ENCODE results near the gene CENATAC. TPM values are rescaled to one million over a fixed set of nuclear protein-coding genes. Genes with fewer than 3 reads are reported as not detected.
"Not testable (repeated sequence)": the region's sequence is repeated elsewhere in the genome, so short reads cannot be mapped to it uniquely, and the experiment has no call there.

Gene CENATAC, protein sequence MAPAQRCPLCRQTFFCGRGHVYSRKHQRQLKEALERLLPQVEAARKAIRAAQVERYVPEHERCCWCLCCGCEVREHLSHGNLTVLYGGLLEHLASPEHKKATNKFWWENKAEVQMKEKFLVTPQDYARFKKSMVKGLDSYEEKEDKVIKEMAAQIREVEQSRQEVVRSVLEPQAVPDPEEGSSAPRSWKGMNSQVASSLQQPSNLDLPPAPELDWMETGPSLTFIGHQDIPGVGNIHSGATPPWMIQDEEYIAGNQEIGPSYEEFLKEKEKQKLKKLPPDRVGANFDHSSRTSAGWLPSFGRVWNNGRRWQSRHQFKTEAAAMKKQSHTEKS
- 13.0 and 14.1 TPM in 2 replicates for total RNA-seq

DNA sequence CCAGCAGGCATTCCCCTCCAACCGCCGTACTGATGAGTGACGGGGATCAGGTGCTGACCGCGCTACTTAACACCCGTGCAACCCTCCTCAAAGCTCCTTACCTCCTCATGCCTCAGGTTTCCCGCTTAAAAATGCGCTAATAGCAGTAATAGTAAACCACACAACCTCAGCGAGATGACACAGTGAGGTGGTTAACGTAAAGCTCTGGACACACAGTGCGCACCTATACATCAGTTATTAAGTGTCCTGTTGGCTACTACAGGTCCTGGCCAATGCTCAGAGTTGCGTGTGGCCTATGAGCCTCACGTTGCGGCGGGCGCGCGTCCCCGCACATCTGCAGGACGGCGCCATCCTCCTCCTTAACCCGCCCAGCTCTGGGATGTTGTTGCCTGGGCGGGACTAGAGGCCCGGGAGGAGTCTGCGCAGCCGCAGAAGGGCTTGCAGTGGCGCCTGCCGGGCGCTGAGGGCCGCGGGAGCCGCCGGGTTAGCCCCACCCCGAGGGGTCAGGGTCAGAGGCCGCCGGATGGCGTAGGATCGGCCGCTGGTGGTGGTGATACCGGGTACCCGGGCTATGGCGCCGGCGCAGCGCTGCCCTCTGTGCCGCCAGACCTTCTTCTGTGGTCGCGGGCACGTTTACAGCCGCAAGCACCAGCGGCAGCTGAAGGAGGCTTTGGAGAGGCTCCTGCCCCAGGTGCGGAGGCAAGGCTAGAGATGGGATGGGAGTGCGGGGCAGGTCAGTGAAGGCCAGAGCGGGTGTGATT is at the start of gene CENATAC:
Gene CENATAC (plus strand): TSS at position 512 of the 761 bp plus-strand sequence. CDS start 60 bp downstream, at position 572.
- TF ChIP-seq, protein P1, sequence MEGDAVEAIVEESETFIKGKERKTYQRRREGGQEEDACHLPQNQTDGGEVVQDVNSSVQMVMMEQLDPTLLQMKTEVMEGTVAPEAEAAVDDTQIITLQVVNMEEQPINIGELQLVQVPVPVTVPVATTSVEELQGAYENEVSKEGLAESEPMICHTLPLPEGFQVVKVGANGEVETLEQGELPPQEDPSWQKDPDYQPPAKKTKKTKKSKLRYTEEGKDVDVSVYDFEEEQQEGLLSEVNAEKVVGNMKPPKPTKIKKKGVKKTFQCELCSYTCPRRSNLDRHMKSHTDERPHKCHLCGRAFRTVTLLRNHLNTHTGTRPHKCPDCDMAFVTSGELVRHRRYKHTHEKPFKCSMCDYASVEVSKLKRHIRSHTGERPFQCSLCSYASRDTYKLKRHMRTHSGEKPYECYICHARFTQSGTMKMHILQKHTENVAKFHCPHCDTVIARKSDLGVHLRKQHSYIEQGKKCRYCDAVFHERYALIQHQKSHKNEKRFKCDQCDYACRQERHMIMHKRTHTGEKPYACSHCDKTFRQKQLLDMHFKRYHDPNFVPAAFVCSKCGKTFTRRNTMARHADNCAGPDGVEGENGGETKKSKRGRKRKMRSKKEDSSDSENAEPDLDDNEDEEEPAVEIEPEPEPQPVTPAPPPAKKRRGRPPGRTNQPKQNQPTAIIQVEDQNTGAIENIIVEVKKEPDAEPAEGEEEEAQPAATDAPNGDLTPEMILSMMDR (conservative IDR thresholded peaks at IDR 0.05; ENCODE audit: low read depth, low read length) = peak; percentile 5
- peak within 1 kb of the TSS; percentile 91 for H3K4me3 ChIP-seq (ENCODE audit: low read depth, low read length)
- no peak for DNase-seq (ENCODE audit: low read depth)

DNA sequence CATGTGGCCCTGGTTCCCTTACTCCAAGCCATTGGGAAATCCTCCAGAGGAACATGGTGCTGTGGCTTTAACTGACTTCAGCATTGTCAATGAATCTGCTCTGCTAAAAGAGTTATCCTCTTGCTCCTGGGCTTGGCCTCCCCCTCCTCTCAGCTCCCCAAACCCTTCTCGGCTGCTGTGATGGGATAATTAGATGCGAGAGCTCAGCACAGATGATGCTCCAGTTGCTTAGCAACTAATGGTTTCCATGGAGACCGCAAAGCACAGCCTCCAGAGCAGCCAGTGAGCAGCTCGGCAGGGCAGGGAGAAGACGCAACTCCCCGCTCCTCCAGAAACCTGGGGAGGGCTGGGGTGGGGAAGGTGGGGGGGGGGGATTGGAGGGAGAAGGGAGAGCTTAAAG is 44.7 kb upstream of the CENATAC start:
- DNase-seq (ENCODE audit: low read depth) = no peak
- H3K4me3 ChIP-seq (ENCODE audit: low read depth, low read length) = no peak overlapping the region
- TF ChIP-seq, protein P1 (conservative IDR thresholded peaks at IDR 0.05; ENCODE audit: low read depth, low read length) = no peak

DNA sequence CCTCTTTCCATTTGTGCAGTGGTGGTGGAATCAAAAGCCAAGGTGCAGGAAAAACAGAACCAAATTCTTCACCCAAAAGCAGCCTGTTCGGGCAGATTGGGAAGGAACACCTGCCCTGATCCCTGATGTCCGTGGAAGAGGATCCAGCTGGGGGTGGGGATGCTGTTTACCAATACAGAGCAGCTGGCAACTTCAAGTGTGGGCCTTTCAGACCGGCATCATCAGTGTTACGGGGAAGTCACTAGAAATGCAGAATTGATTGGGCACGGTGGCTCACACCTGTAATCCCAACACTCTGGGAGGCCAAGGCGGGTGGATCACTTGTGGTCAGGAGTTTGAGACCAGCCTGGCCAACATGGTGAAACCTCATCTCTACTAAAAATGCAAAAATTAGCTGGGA is 44.0 kb upstream of the CENATAC start:
- not testable (repeated sequence) for DNase-seq (ENCODE audit: low read depth); H3K4me3 ChIP-seq (ENCODE audit: low read depth, low read length)

DNA sequence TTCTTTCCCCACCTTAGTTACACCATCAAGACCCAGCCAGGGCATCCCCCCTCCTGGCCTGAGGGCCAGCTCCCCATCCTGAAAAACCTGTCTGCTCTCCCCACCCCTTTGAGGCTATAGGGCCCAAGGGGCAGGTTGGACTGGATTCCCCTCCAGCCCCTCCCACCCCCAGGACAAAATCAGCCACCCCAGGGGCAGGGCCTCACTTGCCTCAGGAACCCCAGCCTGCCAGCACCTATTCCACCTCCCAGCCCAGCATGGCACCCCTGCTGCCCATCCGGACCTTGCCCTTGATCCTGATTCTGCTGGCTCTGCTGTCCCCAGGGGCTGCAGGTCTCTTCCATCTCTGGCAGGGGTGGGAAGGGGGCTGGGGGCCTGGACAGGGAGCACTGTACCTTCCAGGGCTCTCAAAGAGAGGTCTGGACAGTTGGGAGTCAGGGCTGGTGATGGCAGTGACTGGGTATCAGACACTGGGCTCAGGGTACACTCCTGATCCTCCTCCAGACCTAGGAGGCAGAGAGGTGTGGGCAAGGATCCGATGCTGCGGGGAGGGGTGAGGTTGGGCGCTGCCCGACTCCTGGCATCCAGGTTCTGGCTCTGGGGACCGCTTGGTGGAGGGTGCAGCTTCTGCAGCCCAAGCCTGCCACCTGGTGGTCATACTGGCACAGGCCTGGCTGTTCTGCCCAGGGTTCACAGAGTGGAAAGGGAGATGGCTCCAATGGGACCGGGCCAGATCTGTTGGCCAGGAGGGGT is 41.7 kb upstream of the CENATAC start, which contains the start of gene UPK2:
Gene UPK2 (plus strand): TSS at position 205 of the 753 bp plus-strand sequence. CDS start 53 bp downstream, at position 258.
- DNase-seq (ENCODE audit: low read depth) = no peak
- no peak within 1 kb of the TSS for H3K4me3 ChIP-seq (ENCODE audit: low read depth, low read length)
- TF ChIP-seq, protein P1 (conservative IDR thresholded peaks at IDR 0.05; ENCODE audit: low read depth, low read length) = peak; percentile 91

DNA sequence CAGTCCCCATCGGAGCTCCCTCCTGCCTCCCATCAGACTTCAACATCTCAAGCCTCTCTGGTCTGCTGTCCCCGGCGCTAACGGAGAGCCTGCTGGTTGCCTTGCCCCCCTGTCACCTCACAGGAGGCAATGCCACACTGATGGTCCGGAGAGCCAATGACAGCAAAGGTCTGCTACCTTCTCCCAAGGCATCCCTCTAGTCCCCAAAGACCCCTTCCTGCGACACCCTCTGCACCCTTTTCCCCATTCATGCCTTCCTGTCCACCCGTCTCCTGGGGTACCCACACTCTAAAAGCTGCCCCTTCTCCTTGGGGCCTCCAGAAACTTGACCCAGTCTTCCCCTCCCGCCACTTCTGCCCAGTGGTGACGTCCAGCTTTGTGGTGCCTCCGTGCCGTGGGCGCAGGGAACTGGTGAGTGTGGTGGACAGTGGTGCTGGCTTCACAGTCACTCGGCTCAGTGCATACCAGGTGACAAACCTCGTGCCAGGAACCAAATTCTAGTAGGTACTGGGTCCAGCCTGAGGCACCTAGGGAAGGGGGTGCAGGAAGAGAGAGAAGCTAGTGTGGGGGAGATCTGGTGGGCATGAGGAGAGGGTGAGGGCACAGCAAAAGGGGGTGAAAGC is 41.0 kb upstream of the CENATAC start:
- DNase-seq (ENCODE audit: low read depth) = no peak
- H3K4me3 ChIP-seq (ENCODE audit: low read depth, low read length) = no peak overlapping the region
- TF ChIP-seq, protein P1 (conservative IDR thresholded peaks at IDR 0.05; ENCODE audit: low read depth, low read length) = no peak

DNA sequence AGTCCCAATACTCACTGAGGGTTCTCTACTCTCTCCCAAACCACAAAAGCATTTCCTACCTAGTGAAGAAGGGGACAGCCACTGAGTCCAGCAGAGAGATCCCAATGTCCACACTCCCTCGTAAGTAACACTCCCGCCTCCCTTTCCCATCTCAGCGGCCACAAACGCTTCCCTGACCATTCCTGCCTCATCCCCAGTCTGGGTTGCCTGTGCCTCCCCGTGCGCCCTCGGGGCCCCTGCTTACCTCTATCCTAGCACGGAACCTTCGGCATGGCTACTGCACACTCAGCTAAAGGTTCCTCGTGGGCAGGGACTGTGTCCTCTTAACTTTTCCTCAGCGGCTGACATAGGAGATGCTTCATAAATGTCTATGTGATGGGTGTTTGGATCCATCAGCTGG is 40.4 kb upstream of the CENATAC start:
- H3K4me3 ChIP-seq (ENCODE audit: low read depth, low read length) = no peak overlapping the region
- TF ChIP-seq, protein P1 (conservative IDR thresholded peaks at IDR 0.05; ENCODE audit: low read depth, low read length) = no peak
- DNase-seq (ENCODE audit: low read depth) = no peak

Data from epithelial cell of proximal tubule (primary cell).